KOPT-K1 (cell line): ENCODE results near the gene TSPO2.

Experiments used
- H3K27ac ChIP-seq: fragments of 200-600 bp; sonication (generic); 2 replicates; pipeline ENCODE4 v1.5.1; 2016; ENCODE audit warnings: antibody characterized with exemption, mild to moderate bottlenecking, low read depth, low read length; ENCODE audit not compliant: poor library complexity, severe bottlenecking
- H3K36me3 ChIP-seq: fragments of 200-600 bp; sonication (generic); 2 replicates; pipeline ENCODE4 v1.5.1; 2017; ENCODE audit warnings: antibody characterized with exemption, mild to moderate bottlenecking, low read length, moderate library complexity; ENCODE audit not compliant: insufficient read depth
- H3K9me3 ChIP-seq: fragments of 200-600 bp; sonication (generic); 2 replicates; pipeline ENCODE4 v1.5.1; 2017; ENCODE audit warnings: antibody characterized with exemption, low read length, mild to moderate bottlenecking; ENCODE audit not compliant: insufficient read depth, poor library complexity, severe bottlenecking

Gene TSPO2

DNA sequence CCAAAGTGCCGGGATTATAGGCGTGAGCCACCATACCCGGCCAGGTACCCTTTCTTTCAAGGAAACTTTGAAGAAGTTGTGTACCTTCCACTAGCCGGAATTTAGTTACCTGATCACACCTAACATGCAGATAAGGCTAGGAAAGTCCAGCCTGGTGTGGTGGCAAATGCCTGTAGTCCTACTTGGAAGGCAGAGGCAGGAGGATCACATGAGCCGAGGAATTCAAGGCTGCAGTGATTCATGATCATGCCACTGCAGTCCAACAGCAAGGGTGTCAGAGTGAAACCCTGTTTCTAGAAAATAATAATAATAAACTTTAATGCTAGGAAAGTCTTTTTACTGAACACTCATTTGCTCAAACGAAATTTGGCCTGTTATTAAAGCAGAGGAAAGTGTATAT, 51.5 kb downstream of the TSPO2 start:
- H3K27ac ChIP-seq, result no peak overlapping the region
- no peaks in the 10 kb centered on the region for H3K9me3 ChIP-seq
- H3K36me3 ChIP-seq, result peaks cover 100% of the 10 kb centered on the region
